ENCODE measurements around the gene KANK2.

Gene KANK2

GRCh38 chr19:11115895-11116446, 81.4 kb downstream of the KANK2 start:
- TF ChIP-seq, protein P1, sequence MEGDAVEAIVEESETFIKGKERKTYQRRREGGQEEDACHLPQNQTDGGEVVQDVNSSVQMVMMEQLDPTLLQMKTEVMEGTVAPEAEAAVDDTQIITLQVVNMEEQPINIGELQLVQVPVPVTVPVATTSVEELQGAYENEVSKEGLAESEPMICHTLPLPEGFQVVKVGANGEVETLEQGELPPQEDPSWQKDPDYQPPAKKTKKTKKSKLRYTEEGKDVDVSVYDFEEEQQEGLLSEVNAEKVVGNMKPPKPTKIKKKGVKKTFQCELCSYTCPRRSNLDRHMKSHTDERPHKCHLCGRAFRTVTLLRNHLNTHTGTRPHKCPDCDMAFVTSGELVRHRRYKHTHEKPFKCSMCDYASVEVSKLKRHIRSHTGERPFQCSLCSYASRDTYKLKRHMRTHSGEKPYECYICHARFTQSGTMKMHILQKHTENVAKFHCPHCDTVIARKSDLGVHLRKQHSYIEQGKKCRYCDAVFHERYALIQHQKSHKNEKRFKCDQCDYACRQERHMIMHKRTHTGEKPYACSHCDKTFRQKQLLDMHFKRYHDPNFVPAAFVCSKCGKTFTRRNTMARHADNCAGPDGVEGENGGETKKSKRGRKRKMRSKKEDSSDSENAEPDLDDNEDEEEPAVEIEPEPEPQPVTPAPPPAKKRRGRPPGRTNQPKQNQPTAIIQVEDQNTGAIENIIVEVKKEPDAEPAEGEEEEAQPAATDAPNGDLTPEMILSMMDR (IDR thresholded peaks at IDR 0.05; ENCODE audit: control insufficient read depth, extremely low read depth, insufficient read depth), result no peak

DNA sequence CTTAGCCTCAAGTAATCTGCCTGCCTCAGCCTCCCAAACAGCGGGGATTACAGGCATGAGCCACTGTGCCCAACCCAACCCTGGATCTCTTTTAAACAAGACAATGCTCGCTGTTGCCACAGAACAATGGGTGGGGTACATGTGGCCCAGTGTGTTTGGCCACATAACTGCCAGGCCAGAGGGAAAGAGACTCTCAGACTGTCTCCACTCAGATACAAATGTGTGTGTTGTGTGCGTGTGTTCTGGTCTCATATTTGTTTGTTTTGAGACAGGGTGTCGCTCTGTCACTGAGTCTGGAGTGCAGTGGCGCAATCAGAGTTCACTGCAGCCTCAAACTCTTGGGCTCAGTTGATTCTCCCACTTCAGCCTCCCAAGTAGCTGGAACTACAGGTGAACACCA, 82.3 kb downstream of the KANK2 start:
- H3K4me3 ChIP-seq (ENCODE audit: low read depth, low read length), result no peak overlapping the region
- DNase-seq (ENCODE audit: low read depth), result no peak
- TF ChIP-seq, protein P1 (IDR thresholded peaks at IDR 0.05; ENCODE audit: control insufficient read depth, extremely low read depth, insufficient read depth), result no peak

More at GRCh38 chr19:11115895-11116446, 81.4 kb downstream of the KANK2 start:
- no peak overlapping the region for H3K4me3 ChIP-seq (ENCODE audit: low read depth, low read length)
- no peak for DNase-seq (ENCODE audit: low read depth)

All from LNCaP clone FGC (cell line).